Stimulated activated naive CD4-positive, alpha-beta T cell treated with Interleukin-2 at 50 U/mL for 16 hours (primary cell): ENCODE measurements around the gene BFSP1.
A peak's percentile ranks its signal among the peaks of the same experiment; 100 is the strongest.

Source experiments
- DNase-seq: peaks from one replicate; lab custom pipeline; 2025; lab: John Stamatoyannopoulos, UW

BFSP1 gene

GRCh38 chr20:17530716-17531664 is at the start of gene BFSP1:
Gene BFSP1 (minus strand): TSS chr20:17531379. CDS start chr20:17531329, 50 bp downstream.
- DNase-seq, result peak; percentile 43

GRCh38 chr20:17580895-17581294 is 49.7 kb upstream of the BFSP1 start:
- no peak for DNase-seq

- no peak for DNase-seq
These were observed 48.3 kb upstream of the BFSP1 start for GRCh38 chr20:17579369-17580039.

- DNase-seq, result no peak
These were observed 45.0 kb upstream of the BFSP1 start for GRCh38 chr20:17576215-17576614.

- no peak for DNase-seq
These were observed 42.3 kb upstream of the BFSP1 start for GRCh38 chr20:17573463-17573862.

DNA sequence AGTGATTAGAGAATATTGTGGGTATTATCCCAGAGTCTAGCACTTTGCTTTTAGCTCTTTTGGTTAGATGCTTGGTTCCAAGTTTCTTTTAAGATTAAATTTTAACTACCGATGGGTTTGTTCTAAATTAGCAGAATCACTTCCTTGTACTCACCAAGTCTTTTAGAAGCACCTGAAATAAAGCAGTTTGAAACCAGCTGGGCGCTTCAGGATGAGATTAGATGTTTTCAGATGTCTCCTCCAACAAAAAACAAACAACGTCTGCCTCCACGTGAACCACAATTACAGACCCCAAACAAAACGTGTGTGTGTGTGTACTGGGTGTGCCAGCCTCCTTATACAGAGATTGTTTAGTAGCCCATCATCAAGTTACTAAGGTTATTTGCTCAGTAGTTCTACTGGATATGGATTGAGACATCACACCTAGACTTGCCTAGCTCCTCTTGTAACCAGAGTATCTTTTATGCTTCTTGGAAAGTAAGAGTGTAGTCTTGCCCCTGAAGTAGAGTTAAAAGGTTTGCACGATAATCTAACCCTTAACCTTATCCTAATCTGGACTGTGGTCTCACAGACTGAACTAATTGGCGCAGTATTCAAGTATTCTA is 41.0 kb upstream of the BFSP1 start:
- DNase-seq, result no peak

DNA sequence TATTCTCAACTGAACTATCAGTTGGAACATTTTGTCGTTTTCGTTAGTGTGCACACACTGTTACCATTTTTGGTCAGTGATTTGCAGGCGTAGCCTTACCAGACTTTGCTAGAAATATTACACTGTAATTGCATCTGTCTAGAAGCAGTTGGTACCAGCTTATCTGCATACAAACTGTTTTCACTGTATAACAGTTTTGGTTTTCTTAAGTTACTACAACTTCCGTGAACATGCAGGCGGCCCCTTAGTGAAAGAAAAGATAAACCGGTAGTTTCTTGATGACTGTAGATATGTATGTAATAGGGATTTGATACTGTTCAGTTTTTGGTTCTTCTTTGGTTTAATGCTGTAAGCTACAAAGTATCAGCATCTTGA is 40.0 kb upstream of the BFSP1 start:
- DNase-seq, result no peak

DNA sequence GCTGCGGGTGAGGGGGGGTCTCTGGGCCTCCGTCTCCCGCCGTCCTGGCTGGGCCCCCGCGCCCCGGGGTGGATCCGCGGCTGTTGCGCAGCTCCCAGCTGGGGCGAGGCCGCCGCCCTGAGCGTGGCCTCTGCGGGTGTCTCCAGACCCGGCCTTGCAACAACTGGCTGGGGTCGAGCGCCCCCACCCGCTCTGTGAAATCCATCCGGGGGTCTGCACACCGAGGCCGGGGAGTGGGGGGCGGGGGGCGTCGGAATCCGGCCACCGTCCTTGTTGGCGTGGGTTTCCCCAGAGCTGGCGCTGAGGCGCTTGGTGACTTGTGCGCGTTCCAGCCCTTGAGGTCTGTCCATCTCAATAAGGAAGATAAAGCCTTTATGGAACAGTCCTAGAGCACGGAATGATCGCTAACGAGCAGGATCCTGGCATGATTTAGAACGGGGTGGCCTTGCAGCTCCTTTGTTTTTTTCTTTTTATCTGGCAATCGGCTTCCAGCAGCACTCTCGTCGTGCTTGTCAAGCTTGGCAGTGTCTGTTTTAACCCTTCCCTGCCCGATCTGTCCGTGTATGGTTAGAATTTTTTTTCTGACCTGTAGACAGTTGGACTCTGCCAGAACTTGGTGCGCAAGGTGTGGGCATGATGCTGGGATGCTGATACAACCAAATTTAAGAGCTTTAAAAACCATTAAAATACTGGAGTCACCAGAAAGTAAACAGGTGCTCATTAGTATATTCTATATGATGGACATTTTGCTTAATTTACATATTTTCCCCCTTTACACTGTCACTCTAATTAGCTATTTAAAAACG is 39.4 kb upstream of the BFSP1 start:
- DNase-seq, result no peak

GRCh38 chr20:17569616-17570346 is 38.6 kb upstream of the BFSP1 start, which contains the start of gene DSTN:
Gene DSTN (plus strand): TSS chr20:17570075. CDS start chr20:17570209, 134 bp downstream.
- DNase-seq, result peak; percentile 84

DNA sequence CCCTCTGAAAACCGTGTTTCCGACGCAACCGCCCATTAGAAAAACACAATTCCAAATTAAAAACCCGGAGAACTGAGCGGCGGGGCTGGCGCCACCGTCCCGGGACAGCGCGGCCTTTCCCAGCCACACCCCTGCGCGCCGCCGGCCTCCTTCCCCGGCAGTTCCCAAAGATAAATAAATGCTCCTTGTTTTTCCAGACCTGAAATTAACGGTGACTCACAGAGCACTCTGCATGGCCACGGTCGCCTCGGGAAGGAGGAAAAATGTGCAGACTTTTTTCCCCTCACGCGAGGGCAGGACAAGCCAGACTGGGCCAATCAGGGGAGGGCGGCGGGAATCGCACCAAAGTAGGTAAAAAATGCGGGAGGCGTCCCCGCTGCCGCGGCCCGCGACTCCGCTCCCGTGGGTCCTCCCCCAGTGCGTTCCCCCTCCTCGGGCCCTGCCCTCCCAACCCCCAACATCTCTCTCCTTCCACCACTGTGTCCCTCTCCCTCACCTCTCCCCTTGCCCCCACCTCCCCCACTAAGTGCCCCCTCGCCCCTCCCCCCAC is 37.9 kb upstream of the BFSP1 start:
- DNase-seq, result no peak

- DNase-seq, result no peak
These were observed 37.0 kb upstream of the BFSP1 start for GRCh38 chr20:17568045-17568788.

DNA sequence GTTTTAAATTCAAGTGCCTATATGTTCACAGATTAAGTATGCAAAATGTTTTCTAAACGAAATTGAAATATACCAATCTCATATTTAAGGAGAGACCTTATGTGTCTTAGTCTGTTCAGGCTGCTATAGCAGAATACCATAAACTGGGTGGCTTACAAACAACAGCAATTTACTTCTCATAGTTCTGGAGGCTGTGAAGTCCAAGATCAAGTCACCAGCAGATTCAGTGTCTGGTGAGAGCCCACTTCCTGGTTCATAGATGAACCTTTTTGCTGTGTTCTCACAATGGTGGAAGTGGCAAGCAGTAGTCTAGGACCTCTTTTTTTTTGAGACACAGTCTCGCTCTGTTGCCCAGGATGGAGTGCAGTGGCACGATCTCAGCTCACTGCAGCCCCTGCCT is 35.2 kb upstream of the BFSP1 start:
- DNase-seq, result no peak

DNA sequence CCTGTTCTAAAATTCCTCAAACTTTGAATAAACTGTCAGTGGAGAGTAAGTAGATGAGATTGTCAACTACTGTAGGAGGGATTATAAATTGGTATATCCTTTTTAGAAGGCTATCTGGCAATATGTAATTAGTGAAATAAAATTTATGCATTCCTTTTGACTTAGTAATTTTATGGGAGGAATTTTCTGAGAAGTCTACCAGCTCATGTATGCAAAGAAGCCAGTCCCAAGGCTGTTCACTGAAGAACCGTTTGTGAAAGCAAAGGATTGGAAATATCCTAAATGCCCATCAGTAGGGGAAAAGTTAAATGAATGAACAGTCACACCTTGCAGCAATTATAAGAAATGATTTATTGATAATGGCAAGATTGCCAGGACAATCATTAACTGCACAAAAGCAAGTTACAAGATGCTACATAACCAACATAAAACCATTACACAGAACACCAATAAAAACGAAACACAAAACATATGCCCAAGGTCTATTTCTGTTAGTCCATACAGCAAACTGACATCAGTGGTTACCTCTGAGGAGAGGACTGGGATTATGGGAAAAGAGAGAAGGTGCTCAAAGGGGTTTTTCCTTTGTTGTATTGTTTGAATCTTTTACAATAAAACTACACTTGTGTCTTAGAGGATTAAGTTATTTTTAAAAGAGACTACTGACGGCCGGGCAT is 34.1 kb upstream of the BFSP1 start:
- no peak for DNase-seq

- DNase-seq, result no peak
These were observed 31.7 kb upstream of the BFSP1 start for GRCh38 chr20:17562804-17563305.

GRCh38 chr20:17560344-17561074 is 29.3 kb upstream of the BFSP1 start:
- DNase-seq, result no peak

DNA sequence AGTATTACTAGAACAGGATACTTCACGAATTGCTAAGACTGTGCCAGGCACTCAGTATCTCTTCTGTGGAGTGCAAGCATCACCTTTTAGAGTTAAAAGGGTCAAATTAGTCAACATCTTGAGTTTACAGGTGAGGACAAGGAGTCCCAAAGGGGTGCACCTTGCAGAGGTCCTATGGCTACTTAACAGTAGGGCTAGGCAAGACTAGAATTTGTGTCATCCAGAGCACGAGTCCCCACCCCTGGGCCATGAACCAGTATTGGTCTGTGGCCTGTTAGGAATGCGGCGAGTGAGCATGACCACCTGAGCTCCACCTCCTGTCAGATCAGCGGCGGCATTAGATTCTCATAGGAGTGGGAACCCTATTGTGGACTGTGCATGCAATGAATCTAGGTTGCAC is 28.2 kb upstream of the BFSP1 start:
- no peak for DNase-seq

- DNase-seq, result no peak
These were observed 27.7 kb upstream of the BFSP1 start for GRCh38 chr20:17558941-17559304.

DNA sequence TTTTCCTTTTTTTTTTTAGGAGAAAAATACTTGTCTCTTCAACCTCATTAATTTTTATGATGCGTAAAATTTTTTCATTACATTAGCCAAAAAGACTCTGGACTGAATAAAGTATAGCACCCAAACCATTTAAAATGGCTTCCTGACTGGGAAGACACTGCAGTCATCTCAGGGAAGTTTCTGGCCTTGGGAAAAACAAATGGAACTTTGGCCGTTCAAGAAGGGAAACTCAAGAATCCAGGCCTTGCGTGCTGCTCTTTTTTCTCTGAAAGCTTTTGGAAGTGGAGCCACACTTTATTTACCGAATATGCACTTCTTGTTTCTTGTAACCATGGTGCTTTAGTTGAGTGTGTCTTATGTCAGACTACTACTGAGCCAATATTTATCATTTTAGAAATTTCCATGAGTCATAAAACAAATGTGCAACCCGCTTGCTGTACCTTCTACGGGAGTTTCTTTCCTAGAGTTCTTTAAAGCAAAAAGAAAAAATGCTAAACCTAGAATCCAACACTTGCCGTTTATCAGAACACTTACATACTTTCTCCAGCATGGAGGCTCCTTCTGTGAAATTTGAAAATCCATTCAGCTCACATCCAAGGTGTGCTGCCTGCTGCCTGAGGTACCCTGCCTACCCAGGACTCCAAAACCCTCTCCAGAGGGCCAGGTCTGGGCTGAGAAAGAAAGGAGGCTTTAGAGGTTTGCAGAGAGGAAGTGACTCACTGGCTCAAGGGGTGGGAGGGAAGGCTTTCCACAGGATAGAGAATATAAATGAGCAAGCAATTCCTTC is 27.2 kb upstream of the BFSP1 start:
- peak; percentile 2 for DNase-seq
